ENCODE results near the gene DDX10. TPM values are rescaled to one million over a fixed set of nuclear protein-coding genes. Genes with fewer than 3 reads are reported as not detected.

DDX10 gene
- total and polyA plus RNA-seq, 9 of the 15 experiments (the other 6 are each of a cell fraction or from before 2014, with no cell fraction given): 33.9 to 94.6 (median 50.7) TPM

- no peak for TF ChIP-seq E2F4 (CRISPR knock-in tag; IDR thresholded peaks at IDR 0.05; ENCODE audit: low read depth)
- TF ChIP-seq HBP1 (CRISPR knock-in tag; IDR thresholded peaks at IDR 0.05): no peak
These were observed 62.8 kb downstream of the DDX10 start (continued) for GRCh38 chr11:108727665-108728064.

- peaks cover 0 to 4% of the 10 kb centered on the region in 2 experiments; a peak in 1 of 5 replicates for H3K4me1 ChIP-seq (replicated peaks in 1 of 2; ENCODE audit: control insufficient read depth in 2 of 2, insufficient read depth in 2 of 2, low read length in 2 of 2)
- DNase-seq (ENCODE audit: extremely low read depth in 1 of 4, low spot score in 3 of 4): no peak
- in situ Hi-C loops (cut with MboI): no loop called here
- no peak overlapping the region for H3K9ac ChIP-seq (ENCODE audit: insufficient read depth in 1 of 2, low read depth in 2 of 2, low read length in 2 of 2)
- no peak overlapping the region for H3K27ac ChIP-seq (ENCODE audit: extremely low read depth, low read depth, low read length)
- POLR2A ChIA-PET: interaction anchor here (0.5 to 1.0 kb wide), 3 partner anchors 11 to 612 kb away, joined by 3 read pairs; no protein-coding TSS in a partner anchor
- H3K4me2 ChIP-seq (ENCODE audit: insufficient read depth, low read length): no peak overlapping the region
- ATAC-seq: peak; percentile 13; the same call in 1 of the 3 replicates
- H3K4me3 ChIP-seq: no peak overlapping the region
- no peaks in the 10 kb centered on the region for H3K27me3 ChIP-seq (ENCODE audit: control insufficient read depth in 2 of 2, insufficient read depth in 2 of 2, low read length in 2 of 2)
- intact Hi-C loops (cut with micrococcal nuclease): no loop called here
- WGBS (ENCODE audit: insufficient coverage, low coverage, missing lambda C conversion rate): 80% methylated on average over 7 of the region's 7 CpGs
- peaks cover 18% of the 10 kb centered on the region; the same call in 2 of the 3 replicates for H3K36me3 ChIP-seq (ENCODE audit: control insufficient read depth, insufficient read depth, low read length)
- no peak for FAIRE-seq
- no peaks in the 10 kb centered on the region for H3K9me1 ChIP-seq (ENCODE audit: control insufficient read depth, insufficient read depth, low read length)
- no peak for TF ChIP-seq POLR2B (IDR thresholded peaks at IDR 0.05; ENCODE audit: low read depth, partially characterized antibody)
- no peak for TF ChIP-seq NUFIP1 (IDR thresholded peaks at IDR 0.05; ENCODE audit: partially characterized antibody)
- no peak for TF ChIP-seq ZNF324 (CRISPR knock-in tag; IDR thresholded peaks at IDR 0.05)
- TF ChIP-seq FOXP4 (CRISPR knock-in tag; IDR thresholded peaks at IDR 0.05; ENCODE audit: borderline replicate concordance): no peak
- no peak for TF ChIP-seq TGIF2 (CRISPR knock-in tag; IDR thresholded peaks at IDR 0.05)
- no peak for TF ChIP-seq ZNF140 (CRISPR knock-in tag; IDR thresholded peaks at IDR 0.05)
- no peak for TF ChIP-seq RBFOX2 (IDR thresholded peaks at IDR 0.05; ENCODE audit: low read depth, low read length)
- no peak for TF ChIP-seq E2F3 (CRISPR knock-in tag; IDR thresholded peaks at IDR 0.05)
- no peak for TF ChIP-seq MAZ (CRISPR knock-in tag; conservative IDR thresholded peaks at IDR 0.05 in 1 of 2, IDR thresholded peaks at IDR 0.05 in 1 of 2)
- no peak for TF ChIP-seq ZNF644 (tag; IDR thresholded peaks at IDR 0.05; ENCODE audit: low read depth)
- TF ChIP-seq FOXA1 (IDR thresholded peaks at IDR 0.05; ENCODE audit: borderline replicate concordance): no peak
- no TSS peak for BruUV-seq (replicated peaks)
- peaks cover 71% of the 10 kb centered on the region for H3K79me2 ChIP-seq (ENCODE audit: control insufficient read depth, insufficient read depth, low read length)
- no peak overlapping the region for H2AFZ ChIP-seq (ENCODE audit: low read depth, low read length)
- CTCF ChIA-PET (ENCODE audit: low intra/inter-chr PET ratio): no interaction called here
- H4K20me1 ChIP-seq (replicated peaks; ENCODE audit: control insufficient read depth, insufficient read depth, low read length): no peaks in the 10 kb centered on the region
- H3K9me3 ChIP-seq (replicated peaks; ENCODE audit: control insufficient read depth, insufficient read depth, low read depth, low read length): no peaks in the 10 kb centered on the region
These were observed 64.5 kb downstream of the DDX10 start for GRCh38 chr11:108729227-108729871.
